Left hindlimb (tissue), 1 donor: Measurements from ENCODE around the gene CDIP1.
A peak's percentile ranks its signal among the peaks of the same experiment; 100 is the strongest.

Experiments used
- DNase-seq: peaks from one replicate; pipeline ENCODE4 v3.0.0-alpha.2; 2018

The CDIP1 gene

GRCh38 chr16:4513086-4513860, 25.3 kb downstream of the CDIP1 start:
- no peak for DNase-seq

DNA sequence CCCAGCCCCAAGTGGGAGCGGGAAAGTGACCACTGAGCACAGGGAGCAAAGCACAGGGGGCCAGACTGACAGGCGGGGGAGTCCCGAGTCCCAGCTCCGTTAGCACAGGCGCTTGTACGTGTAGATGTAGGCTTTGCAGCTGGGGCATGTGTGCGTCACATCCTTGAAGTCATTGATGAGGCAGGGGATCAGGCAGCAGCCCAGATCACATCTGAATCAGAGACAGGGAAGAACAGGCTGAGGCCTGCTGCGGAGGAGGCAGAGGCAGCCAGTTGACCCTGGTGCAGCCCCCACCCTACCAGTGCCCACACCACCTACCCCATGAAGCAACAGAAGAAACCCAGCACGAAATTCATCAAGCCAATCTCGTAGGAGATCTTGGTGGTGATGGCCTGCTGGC, 26.1 kb downstream of the CDIP1 start:
- DNase-seq: no peak

GRCh38 chr16:4511441-4512082, 27.0 kb downstream of the CDIP1 start:
- peak; percentile 62 for DNase-seq

GRCh38 chr16:4510747-4511426, 27.7 kb downstream of the CDIP1 start:
- DNase-seq: no peak

GRCh38 chr16:4510131-4510530, 28.4 kb downstream of the CDIP1 start:
- no peak for DNase-seq

GRCh38 chr16:4509420-4509819, 29.2 kb downstream of the CDIP1 start:
- DNase-seq: no peak

- no peak for DNase-seq
Measured at GRCh38 chr16:4508806-4509205, 29.8 kb downstream of the CDIP1 start.

DNA sequence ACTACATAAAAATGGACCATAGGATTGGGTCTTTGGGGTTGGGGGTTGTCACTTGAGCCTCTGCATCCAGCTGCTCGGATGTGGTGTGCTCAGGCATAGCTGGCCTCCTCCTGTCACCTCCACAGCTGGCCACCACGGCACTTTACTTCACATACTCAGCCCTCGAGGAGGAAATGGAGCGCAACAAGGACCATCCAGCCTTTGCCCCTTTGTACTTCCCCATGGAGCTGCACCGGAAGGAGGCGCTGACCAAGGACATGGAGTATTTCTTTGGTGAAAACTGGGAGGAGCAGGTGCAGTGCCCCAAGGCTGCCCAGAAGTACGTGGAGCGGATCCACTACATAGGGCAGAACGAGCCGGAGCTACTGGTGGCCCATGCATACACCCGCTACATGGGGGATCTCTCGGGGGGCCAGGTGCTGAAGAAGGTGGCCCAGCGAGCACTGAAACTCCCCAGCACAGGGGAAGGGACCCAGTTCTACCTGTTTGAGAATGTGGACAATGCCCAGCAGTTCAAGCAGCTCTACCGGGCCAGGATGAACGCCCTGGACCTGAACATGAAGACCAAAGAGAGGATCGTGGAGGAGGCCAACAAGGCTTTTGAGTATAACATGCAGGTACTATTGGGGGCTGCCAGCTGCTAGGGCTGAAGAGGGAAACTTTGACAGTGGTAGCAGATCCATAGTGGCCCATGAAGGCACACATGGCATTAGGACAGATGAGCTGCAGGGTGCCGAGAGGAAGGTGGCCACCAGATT, 30.8 kb downstream of the CDIP1 start:
- DNase-seq: no peak

- DNase-seq: peak; percentile 71
Measured at GRCh38 chr16:4506450-4506849, 32.1 kb downstream of the CDIP1 start.

DNA sequence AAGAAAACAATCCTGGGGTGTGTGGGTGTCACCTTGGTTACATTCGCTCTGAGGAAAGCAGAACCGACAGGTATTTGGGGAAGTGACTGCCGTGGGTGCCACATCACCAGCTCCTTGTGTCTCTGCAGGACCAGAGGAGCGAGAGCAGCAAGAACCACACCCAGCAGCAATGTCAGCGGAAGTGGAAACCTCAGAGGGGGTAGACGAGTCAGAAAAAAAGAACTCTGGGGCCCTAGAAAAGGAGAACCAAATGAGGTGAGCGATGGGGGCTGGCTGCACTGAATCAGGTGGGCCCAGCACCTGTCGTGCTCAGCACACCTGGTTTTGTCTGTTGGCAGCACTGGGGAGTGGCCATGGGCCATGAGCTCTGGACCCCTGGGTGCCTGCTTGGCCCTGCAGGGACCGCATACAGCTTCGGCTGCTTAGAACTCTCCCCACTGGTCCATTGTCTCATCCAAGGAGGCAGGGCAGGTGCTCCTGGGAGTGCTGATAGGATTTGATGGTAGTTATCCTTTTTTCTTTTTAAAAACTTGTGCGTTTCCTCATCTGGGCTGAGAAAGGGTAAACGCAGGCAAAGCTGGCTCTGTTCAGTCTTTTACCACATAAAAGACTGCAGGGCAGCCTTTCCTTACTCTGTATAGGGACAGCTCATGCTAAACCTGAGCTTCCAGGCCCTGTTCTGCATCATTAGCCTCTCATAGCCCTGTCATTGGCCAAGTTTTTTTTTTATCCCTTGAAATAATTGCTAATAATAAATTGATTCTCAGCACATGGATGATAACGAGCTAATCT, 33.0 kb downstream of the CDIP1 start:
- no peak for DNase-seq

GRCh38 chr16:4501071-4501478, 37.5 kb downstream of the CDIP1 start:
- no peak for DNase-seq

- DNase-seq: no peak
Measured at GRCh38 chr16:4500272-4500671, 38.3 kb downstream of the CDIP1 start.

GRCh38 chr16:4499196-4499555, 39.4 kb downstream of the CDIP1 start:
- no peak for DNase-seq

DNA sequence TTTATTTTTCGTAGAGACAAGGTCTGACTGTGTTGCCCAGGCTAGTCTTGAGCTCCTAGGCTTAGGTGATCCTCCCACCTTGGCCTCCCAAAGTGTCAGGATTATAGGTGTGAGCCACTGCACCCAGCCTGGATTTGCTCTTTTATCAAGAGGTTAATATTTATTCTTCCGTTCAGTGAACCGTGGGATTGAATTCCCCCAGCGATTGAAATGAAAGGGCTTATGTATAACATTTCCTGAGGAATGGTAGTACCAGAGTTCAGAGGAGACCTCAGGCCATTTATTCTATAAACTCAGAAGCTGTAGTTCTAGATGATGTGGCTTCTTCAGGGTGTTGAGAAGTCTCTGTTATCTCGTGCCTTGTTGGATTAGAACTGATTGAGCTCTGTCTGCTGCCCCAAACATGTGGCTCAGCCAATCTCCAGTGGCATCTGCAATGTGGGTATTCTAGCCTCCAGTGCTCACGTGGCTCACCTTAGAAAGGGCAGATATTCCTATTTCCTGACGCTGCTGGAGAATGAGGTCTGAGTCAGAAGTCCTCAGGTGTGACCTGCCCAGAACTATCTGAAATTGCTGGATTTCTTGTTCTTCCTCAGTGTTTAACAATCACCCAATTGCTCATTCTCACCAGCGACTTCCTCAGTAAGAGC, 39.9 kb downstream of the CDIP1 start:
- DNase-seq: no peak

DNA sequence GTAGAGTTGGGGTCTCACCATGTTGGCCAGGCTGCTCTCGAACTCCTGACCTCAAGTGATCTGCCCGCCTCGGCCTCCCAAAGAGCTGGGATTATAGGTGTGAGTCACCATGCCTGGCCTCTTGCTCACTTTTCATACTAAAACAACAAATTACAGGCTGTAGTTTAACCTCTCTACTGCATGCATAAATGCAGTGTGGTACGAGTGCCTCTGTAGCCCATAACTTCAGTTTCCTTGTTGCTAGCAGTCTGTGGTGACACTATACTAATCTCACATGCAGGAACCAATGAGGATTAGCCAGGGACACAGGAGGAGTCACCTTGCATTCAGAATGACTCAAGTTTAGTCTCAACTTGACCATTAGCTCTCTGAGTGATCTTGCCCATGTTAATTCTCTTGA, 42.3 kb downstream of the CDIP1 start:
- no peak for DNase-seq

- DNase-seq: no peak
Measured at GRCh38 chr16:4495766-4496165, 42.8 kb downstream of the CDIP1 start.

GRCh38 chr16:4494746-4495490, 43.7 kb downstream of the CDIP1 start:
- DNase-seq: no peak

DNA sequence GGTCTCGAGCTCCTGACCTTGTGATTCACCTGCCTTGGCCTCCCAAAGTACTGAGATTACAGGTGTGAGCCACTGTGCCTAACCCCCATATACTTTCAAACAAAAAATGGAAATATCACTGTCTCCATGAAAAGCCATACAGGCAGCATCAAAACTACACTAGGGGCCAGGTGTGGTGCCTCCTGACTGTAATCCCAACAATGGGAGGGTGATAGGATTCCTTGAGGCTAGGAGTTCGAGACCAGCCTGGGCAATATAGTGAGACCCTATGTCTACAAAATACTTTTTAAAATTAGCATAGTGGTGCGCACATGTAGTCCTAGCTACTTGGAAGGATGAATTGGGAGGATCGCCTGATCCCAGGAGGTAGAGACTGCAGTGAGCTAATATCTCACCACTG, 46.7 kb downstream of the CDIP1 start:
- DNase-seq: no peak

GRCh38 chr16:4489030-4489429, 49.5 kb downstream of the CDIP1 start:
- DNase-seq: no peak

GRCh38 chr16:4488499-4488967, 50.0 kb downstream of the CDIP1 start:
- no peak for DNase-seq

- DNase-seq: no peak
Measured at GRCh38 chr16:4487955-4488498, 50.5 kb downstream of the CDIP1 start.
